DMS114 treated with DMSO at 0.1 percent for 48 hours (cell line): ENCODE measurements around the gene ZNF593OS.

Source experiments
- DNase-seq: peaks from one replicate; lab custom pipeline; 2025; ENCODE audit not compliant: unreplicated experiment; lab: John Stamatoyannopoulos, UW

ZNF593OS gene

DNA sequence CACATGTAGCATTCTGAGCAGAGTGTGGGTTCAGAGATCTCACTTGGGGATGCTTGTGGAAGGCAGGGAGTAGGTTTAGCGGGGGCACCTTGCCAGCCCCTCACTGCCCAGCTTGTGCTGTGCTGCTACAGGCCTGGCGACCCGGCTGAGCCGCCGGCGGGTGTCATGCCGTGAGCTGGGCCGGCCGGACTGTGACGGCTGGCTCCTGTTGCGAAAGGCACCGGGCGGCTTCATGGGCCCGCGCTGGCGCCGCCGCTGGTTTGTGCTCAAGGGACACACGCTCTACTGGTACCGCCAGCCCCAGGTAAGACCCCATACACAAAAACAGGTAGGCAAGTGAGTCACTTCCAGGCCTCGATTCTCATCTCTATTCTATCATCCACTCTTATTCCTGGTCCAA, 13.3 kb upstream of the ZNF593OS start:
- DNase-seq: no peak

- no peak for DNase-seq
Observed at GRCh38 chr1:26184086-26184485, 12.5 kb upstream of the ZNF593OS start.

- DNase-seq: no peak
Observed at GRCh38 chr1:26182383-26182696, 10.7 kb upstream of the ZNF593OS start.

DNA sequence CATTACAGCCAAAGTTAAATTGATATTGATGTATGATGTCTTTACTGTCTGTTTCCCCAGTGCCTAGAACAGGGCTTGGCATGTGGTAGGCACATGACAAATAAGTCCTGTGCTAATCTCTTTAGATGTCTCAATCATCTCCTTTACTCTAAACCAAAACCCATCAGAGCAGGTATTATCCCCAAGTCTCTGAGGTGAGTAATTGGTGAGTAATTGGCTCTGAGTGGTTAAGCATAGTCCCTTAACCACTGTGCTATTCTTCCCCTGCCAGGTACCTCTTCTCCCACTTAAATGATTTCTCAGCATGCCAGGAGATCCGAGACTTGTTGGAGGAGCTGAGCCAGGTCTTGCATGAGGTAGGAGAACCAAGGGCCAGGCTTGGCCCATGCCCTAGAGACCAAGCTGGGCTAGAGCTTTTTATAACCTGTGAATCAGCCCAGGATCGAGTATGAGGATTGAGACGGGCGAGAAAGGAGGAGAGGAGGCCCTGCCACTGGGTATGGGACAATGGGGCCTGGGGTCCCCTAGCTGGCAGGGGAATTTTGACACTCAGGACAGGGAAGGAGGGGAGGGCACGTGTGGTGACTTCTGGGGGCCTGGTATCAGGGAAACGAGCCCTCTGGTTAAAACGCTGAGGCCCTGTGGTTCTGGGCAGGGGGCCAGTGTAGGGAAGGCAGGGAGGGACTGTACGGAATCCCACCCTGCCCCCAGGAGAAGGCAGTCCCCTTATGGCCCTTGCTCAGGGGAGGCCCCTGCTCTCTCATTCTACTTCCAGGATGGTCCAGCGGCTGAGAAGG, 10.2 kb upstream of the ZNF593OS start:
- no peak for DNase-seq

- no peak for DNase-seq
Observed at GRCh38 chr1:26180010-26180506, 8.4 kb upstream of the ZNF593OS start.

DNA sequence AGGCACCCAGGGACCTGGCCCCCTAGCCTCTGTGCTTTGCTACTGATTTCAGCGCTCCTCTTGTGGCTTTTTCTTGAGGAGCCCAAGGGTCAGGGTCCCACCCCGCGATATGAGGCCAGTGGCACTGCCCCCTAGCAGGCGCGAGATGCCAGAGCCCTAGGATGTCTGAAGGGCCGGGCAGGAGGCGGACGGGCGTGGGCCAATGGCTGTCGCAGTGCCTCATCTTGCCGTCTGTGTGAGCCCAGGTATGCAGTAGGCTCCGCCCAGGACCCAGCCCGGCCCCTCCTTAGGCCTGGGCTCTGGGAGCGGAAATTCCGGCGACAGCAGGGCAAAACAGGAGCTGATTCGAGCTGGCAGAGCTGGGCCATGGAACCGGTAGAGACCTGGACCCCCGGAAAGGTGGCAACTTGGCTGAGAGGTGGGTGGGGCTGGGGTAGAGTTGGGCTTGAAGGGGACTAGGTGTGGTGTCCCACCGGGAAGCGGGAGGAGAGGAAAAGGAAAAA, 5.6 kb upstream of the ZNF593OS start, which contains the start of gene CNKSR1:
TSS of gene CNKSR1 (plus strand) at position 310 of the 503 bp plus-strand sequence. CDS start at position 367, 57 bp downstream.
- no peak for DNase-seq

DNA sequence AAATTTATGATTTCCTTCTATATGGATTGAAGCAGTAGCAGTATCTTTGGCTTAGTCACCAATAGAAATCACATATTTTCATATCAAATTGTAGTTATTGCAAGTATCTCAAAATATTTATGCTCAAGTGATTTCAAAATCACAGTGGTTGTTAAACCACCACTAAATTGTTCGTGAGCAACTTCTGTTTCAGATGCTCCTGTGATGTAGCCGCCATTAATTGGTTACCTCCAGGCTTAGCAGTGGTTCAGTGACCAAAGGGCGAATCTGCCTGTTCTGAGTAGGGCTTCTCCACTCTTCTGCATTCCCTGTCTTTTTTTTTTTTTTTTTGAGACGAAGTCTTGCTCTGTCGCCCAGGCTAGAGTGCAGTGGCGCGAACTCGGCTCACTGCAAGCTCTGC, 3.7 kb upstream of the ZNF593OS start:
- DNase-seq: no peak

DNA sequence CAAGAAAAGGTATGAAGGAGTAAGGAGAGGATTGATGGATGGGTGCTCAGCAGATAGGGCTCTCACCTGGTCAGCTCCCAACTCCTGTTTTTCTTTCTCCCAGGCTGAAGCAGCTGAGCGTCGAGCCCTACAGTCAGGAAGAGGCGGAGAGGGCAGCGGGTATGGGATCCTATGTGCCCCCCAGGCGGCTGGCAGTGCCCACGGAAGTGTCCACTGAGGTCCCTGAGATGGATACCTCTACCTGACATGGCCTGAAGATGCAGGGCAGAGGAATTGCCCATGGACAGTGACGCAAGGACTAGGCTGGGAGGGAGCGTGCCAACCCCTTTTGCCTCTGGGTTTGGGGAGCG, 1.2 kb downstream of the ZNF593OS start:
- no peak for DNase-seq

DNA sequence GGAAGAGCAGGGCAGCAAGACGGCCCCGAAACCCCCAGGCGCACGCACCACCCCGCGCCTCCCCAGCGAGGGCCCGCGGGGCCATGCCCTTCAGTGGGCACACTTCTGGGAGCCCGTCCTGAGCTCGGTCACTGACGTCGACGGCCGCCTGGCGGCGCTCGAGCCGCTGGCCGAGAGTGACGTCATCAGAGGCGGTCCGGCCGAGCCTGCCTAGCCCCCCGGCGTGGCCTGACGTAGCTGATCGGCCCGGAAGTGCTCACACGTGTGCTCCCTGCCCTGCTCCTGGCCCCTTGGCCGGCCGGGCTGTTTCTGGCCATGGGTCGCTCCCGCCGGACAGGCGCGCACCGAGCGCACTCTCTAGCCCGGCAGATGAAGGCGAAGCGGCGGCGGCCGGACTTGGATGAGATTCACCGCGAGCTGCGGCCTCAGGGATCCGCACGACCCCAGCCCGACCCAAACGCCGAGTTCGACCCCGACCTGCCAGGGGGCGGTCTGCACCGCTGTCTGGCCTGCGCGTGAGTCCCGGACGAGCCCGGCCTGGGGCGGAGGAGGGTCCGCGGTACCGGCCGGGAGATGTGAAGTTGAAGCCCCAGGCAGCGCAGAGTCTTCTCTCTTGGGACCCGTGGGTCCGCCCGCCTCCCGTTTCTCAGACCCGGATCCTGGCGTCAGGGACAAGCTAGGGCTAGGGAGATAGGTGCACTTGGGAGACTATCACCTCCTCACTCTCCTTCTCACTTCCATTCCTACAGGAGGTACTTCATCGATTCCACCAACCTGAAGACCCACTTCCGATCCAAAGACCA, 1.8 kb downstream of the ZNF593OS start, which contains the start of gene ZNF593:
TSS of gene ZNF593 (plus strand) at position 240 of the 803 bp plus-strand sequence. CDS start at position 316, 76 bp downstream.
- DNase-seq: peak; percentile 74

DNA sequence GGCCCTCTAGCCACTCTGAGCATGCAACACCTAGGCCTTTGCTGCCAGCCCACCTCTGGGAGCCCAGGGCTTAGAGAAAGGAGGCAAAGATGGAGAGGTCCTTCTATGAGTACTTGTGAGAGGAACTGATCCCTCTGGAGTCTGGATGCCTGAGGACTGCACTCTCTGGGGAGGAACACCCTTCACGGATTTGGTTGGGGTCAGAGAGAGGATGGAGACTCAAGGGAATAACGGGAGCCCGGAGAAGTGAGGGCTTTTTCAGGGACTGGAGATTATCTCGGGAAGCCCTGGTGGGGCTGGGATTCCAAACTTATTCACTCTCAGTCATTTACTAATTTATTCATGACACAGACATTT, 2.5 kb downstream of the ZNF593OS start:
- no peak for DNase-seq

DNA sequence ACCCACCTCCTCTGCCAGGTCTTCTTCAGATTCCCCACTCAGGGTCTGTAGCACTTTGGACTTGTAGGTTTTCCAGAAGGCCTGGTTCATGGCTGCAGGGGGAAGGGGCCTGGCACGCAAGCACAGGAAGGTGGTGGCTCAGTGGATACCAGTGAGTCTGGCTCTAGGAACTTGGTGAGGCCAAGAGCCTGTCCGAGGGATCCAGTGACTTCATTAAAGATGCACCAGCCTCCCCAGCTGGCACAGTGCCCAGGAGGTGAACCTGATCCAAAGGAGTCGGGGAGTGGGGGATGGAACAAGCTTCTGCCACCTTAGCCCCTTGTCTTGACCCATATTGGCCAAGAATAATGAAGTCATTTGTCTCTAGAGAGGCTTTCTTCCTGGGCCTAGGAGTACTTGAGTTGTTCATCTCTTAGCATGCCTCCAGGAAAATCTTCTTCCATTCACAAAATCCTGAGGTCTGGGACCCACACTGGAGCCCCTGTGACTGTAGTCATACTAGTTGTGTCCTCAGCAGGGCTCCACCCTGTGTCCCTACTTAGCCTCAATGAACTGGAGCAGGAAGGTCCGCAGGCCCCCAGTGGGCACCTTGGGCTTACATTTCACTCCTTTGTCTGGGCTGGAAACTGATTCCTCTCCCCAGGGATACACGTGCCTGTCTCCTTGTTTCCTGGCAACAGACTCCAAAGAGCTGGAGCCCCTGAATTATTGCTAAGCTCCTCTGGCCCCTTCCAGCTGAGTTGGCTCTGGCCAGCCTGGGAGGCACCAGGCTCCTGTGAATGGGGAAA, 3.0 kb downstream of the ZNF593OS start, which contains the start of gene C1orf232:
TSS of gene C1orf232 (minus strand) at position 554 of the 788 bp plus-strand sequence. CDS start at position 90, 464 bp downstream.
- DNase-seq: no peak

GRCh38 chr1:26166719-26167281, 4.8 kb downstream of the ZNF593OS start:
- no peak for DNase-seq

- DNase-seq: no peak
Observed at GRCh38 chr1:26164861-26165842, 6.5 kb downstream of the ZNF593OS start.

DNA sequence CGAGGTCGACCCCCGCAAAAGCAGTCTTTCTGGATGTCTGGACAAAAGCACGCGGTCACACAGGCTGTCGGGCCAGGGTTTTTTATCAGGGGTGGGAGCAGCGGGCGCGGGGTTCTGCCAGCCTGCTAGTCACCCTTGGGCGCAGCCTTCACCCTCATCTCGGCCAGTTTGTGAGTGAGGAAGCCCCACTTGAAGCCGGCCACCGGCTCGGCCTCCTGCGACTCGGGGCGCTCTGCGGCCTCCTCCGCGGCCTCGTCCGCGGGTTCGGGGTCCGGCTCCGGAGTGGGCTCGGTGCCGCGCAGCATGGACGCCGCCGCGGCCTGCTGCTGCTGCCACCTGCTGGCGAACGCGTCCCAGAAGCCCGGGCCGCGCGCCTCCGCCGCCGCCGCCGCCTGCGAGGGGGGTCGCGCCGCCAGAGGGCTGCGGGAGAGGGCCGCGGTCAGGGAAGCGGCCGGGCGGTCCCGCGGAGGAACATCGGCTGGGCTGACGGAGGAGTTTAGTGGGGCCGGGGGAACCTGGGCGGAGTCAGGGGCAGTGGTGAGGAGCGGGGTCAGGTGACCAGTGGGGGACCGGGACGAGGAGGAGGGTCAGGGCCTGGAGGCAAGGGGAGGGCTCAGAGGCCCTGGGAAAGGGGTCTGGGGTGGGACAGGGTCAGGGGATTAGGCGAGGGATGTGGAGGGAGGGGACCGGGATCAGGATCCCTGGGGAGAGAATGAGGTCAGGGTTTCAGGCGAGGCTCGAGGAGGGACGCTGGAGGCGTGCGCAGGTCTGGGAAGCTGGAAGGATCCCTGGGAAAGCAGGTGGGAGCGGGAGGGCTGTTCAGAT, 7.4 kb downstream of the ZNF593OS start:
- no peak for DNase-seq

- DNase-seq: no peak
Observed at GRCh38 chr1:26163684-26164035, 8.0 kb downstream of the ZNF593OS start.

DNA sequence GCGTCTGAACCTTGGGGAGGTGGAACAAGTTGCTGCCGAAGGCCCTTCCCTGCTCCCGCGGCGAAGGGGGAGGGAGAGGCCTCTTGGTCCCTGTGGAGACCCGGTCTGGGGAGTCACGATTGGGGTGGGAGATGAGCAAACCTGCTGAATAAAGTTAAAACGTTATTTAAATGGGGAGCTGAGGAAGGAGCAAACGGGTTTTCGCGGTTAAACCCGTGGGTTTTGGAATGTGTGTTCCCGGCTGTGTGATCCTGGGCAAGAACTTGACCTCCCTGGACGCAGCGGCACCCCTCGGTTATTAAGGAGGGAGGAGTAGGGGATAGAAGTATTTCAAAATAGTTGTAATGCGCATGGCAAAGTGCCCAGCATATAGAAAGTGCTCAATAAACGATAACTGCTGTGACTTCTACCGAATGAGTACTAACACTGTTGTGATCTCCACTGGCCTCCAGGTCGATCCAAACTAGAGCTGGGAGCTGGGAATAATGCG, 9.4 kb downstream of the ZNF593OS start:
- DNase-seq: no peak

DNA sequence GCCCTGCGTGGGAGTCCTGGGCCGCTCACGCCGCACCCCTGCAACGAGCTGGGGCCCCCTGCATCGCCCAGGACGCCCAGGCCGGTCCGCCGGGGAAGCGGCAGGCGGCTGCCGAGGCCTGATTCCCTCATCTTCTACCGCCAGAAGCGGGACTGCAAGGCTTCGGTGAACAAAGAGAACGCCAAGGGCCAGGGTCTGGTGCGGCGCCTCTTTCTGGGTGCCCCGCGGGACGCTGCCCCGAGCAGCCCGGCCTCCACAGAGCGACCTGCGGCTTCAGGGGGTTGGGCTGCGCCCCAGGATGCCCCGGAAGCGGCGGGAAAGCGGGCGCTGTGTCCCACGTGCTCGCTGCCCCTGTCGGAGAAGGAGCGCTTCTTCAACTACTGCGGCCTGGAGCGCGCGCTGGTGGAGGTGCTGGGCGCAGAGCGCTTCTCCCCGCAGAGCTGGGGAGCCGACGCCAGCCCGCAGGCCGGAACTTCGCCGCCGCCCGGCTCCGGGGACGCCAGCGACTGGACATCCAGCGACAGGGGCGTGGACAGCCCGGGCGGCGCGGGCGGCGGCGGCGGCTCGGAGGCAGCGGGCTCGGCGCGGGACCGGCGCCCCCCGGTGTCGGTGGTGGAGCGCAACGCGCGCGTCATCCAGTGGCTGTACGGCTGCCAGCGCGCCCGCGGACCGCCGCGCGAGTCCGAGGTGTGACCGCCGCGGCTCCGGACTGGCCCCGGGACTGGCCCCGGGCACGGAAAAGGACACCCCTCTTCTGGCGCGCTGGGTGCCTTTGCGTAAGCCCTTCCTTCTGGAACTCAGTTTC, 10.0 kb downstream of the ZNF593OS start:
- DNase-seq: peak; percentile 46
